HG02870 (cell line): Measurements from ENCODE around the gene BTBD9.

Source experiments
- ATAC-seq: cut with Tn5 transposase; IDR thresholded peaks from one replicate; pipeline ENCODE4 v1.9.1; 2021; ENCODE audit warnings: mild to moderate bottlenecking, moderate library complexity; ENCODE audit not compliant: unreplicated experiment

Gene BTBD9

GRCh38 chr6:38603496-38603895 lies 36.2 kb downstream of the BTBD9 start:
- ATAC-seq = no peak

GRCh38 chr6:38599966-38600550 lies 39.7 kb downstream of the BTBD9 start:
- ATAC-seq = no peak

GRCh38 chr6:38599261-38599660 lies 40.5 kb downstream of the BTBD9 start:
- ATAC-seq = no peak

GRCh38 chr6:38593998-38594665 lies 45.6 kb downstream of the BTBD9 start:
- no peak for ATAC-seq

- no peak for ATAC-seq
Measured at GRCh38 chr6:38593409-38593808, 46.3 kb downstream of the BTBD9 start.

- ATAC-seq = no peak
Measured at GRCh38 chr6:38591439-38591838, 48.3 kb downstream of the BTBD9 start.

GRCh38 chr6:38589367-38589720 lies 50.4 kb downstream of the BTBD9 start:
- no peak for ATAC-seq

- no peak for ATAC-seq
Measured at GRCh38 chr6:38588631-38589366, 50.9 kb downstream of the BTBD9 start.

- no peak for ATAC-seq
Measured at GRCh38 chr6:38587766-38588362, 51.9 kb downstream of the BTBD9 start.

GRCh38 chr6:38586992-38587391 lies 52.7 kb downstream of the BTBD9 start:
- no peak for ATAC-seq

GRCh38 chr6:38584731-38585130 lies 55.0 kb downstream of the BTBD9 start:
- ATAC-seq = no peak

- no peak for ATAC-seq
Measured at GRCh38 chr6:38583523-38583922, 56.2 kb downstream of the BTBD9 start.

GRCh38 chr6:38580030-38580429 lies 59.7 kb downstream of the BTBD9 start:
- no peak for ATAC-seq

GRCh38 chr6:38579010-38579628 lies 60.6 kb downstream of the BTBD9 start:
- no peak for ATAC-seq

GRCh38 chr6:38578075-38578474 lies 61.7 kb downstream of the BTBD9 start:
- no peak for ATAC-seq

GRCh38 chr6:38577492-38577891 lies 62.2 kb downstream of the BTBD9 start:
- ATAC-seq = no peak

- ATAC-seq = no peak
Measured at GRCh38 chr6:38573801-38574395, 65.8 kb downstream of the BTBD9 start.

- ATAC-seq = peak; percentile 57
Measured at GRCh38 chr6:38572186-38572813, 67.4 kb downstream of the BTBD9 start.

- ATAC-seq = no peak
Measured at GRCh38 chr6:38571721-38572120, 68.0 kb downstream of the BTBD9 start.

GRCh38 chr6:38570750-38571149 lies 69.0 kb downstream of the BTBD9 start:
- ATAC-seq = no peak

- ATAC-seq = no peak
Measured at GRCh38 chr6:38567436-38567835, 72.3 kb downstream of the BTBD9 start.
